ENCODE results near the gene CRKL. TPM values are rescaled to one million over a fixed set of nuclear protein-coding genes. Genes with fewer than 3 reads are reported as not detected.
A peak's percentile ranks its signal among the peaks of the same experiment; 100 is the strongest.

CRKL gene
- total RNA-seq, 1 experiment from 2014 or later = 43.9 TPM

GRCh38 chr22:20966883-20967696, 49.9 kb downstream of the CRKL start, which contains the start of gene AIFM3:
Gene AIFM3, plus strand, starts transcription at chr22:20967255. Its CDS starts 690 bp downstream, at chr22:20967945.
- DNase-seq (ENCODE audit: low read depth) = no peak

DNA sequence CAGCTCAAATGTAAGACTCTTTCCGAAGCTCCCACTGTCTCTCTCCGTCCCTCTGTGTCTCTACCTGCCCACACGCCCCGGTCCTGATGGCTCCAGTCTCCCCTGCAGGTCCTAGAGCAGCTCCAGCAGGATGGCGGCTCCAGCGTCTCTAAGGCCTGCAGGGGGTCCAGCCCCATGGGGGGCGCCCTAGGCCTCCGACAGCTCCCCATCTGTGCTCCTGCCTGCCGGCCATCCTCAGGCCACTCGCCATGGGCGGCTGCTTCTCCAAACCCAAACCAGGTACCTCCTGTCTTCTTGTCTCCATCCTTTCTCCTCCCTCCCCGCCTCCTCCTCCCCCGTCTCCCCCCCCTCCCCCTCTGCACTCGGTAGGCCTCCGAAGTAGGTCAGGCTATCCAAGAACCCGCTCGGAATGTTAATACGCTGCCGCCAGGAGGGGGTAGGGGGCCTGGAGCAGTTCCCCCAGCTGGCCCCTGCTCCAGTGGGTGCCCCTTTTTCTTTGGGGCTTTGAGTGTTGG, 50.5 kb downstream of the CRKL start:
- DNase-seq (ENCODE audit: low read depth) = no peak

DNA sequence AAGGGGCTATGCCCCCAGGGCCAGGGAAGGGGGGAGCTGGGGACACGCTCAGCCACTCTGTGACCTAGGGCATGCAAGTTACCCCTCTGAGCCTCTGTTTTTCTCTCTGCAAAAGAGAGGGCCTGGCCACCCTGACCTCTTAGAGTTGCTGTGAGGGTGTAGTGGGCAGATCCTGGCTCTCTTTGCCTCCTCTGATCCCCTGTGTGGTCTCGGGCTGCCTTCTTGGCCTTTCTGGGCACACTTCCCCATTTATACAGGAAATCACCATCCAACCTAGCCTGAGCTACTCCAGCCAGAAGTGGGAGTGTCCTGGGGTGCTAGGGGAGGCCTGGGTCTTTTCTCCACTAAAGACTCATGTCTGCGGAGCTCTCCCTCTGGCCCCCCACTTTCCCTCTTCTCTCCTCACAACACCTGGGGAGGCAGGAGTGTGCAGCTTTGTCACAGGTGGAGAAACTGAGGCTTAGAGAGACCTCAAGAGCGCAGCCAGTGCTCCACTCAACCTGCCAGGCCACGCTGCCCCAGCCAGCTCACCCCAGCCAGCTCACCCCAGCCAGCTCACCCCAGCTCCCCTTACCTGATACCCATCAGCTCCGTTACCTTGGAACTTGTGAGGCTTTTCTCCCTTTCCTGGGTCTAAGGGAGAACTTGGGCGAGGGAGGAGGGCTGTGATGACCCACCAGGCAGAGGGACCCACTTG, 51.2 kb downstream of the CRKL start:
- DNase-seq (ENCODE audit: low read depth) = no peak

GRCh38 chr22:20970939-20971657, 53.9 kb downstream of the CRKL start:
- no peak for DNase-seq (ENCODE audit: low read depth)

- DNase-seq (ENCODE audit: low read depth) = peak; percentile 58
Measured at GRCh38 chr22:20972014-20972694, 54.9 kb downstream of the CRKL start.

- no peak for DNase-seq (ENCODE audit: low read depth)
Measured at GRCh38 chr22:20972933-20973577, 55.8 kb downstream of the CRKL start.

- no peak for DNase-seq (ENCODE audit: low read depth)
Measured at GRCh38 chr22:20973634-20974286, 56.6 kb downstream of the CRKL start.

DNA sequence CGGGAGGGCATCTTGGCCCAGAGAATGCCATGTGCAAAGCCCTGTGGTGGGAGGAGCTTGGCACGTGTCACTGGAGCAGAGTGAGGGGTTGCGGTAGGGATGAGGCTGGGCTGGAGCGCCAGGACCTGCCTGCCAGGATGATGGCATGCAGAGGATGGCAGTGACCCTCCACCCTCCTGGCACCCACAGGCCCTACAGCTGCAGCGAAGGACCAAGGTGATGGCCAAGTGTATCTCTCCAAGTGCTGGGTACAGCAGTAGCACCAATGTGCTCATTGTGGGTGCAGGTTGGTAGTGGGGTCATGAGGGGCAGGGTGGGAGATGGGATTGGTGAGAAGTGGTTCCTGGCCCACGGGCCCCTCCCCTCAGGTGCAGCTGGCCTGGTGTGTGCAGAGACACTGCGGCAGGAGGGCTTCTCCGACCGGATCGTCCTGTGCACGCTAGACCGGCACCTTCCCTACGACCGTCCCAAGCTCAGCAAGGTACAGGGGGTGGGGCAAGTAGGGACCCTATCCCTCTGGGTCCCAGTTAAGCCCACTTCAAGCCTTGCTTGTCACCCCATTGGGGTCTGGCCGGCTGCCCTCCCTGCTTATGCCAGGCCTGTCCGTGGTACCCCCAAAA, 57.2 kb downstream of the CRKL start:
- no peak for DNase-seq (ENCODE audit: low read depth)

GRCh38 chr22:20975541-20976290, 58.5 kb downstream of the CRKL start:
- no peak for DNase-seq (ENCODE audit: low read depth)

GRCh38 chr22:20976291-20976877, 59.2 kb downstream of the CRKL start:
- no peak for DNase-seq (ENCODE audit: low read depth)

GRCh38 chr22:20977019-20977418, 59.8 kb downstream of the CRKL start:
- no peak for DNase-seq (ENCODE audit: low read depth)

GRCh38 chr22:20977516-20978170, 60.4 kb downstream of the CRKL start:
- DNase-seq (ENCODE audit: low read depth) = no peak

- no peak for DNase-seq (ENCODE audit: low read depth)
Measured at GRCh38 chr22:20978419-20978818, 61.2 kb downstream of the CRKL start.

- no peak for DNase-seq (ENCODE audit: low read depth)
Measured at GRCh38 chr22:20979243-20979809, 62.1 kb downstream of the CRKL start.

DNA sequence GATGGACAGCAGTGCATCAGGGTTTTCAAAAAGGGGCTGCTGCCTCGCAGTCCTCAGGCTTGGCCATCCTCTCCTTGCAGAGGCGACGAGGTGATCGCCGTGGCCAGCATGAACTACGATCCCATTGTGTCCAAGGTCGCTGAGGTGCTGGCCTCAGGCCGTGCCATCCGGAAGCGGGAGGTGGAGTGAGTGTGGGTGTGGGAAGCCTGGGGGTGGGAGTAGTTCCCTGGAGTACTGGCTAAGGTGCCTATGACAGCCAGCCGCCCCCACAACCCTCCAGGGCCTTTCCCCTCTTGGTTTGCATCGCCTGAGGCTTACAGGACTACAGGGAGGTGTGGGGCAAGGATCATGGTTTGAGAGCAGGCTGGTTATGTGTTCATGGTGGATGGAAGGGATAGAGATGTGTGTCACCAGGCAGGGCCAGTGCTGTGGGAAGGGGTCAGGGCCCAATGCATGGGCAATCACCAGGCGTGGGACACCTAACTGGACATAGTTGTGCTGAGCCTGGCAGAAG, 62.8 kb downstream of the CRKL start:
- no peak for DNase-seq (ENCODE audit: low read depth)

DNA sequence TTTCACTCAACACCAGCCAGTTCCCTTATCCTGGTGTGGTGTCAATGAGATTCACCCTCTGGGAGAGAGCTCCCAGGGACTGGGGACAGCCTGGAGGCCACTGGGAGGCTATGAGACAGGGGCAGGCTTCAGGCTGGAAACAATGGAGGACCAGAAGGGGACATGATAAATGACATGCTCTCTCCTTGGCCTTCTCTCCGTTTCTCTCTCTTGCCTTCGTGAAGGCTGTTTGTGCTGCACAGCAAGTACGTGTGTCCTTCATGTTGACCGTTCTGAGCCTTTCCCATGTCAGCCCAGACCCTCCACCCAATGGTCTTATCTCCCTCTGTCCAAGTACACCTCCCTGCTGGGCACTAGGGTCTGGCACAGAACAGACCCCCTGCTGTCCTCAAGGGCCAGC, 63.3 kb downstream of the CRKL start:
- no peak for DNase-seq (ENCODE audit: low read depth)

DNA sequence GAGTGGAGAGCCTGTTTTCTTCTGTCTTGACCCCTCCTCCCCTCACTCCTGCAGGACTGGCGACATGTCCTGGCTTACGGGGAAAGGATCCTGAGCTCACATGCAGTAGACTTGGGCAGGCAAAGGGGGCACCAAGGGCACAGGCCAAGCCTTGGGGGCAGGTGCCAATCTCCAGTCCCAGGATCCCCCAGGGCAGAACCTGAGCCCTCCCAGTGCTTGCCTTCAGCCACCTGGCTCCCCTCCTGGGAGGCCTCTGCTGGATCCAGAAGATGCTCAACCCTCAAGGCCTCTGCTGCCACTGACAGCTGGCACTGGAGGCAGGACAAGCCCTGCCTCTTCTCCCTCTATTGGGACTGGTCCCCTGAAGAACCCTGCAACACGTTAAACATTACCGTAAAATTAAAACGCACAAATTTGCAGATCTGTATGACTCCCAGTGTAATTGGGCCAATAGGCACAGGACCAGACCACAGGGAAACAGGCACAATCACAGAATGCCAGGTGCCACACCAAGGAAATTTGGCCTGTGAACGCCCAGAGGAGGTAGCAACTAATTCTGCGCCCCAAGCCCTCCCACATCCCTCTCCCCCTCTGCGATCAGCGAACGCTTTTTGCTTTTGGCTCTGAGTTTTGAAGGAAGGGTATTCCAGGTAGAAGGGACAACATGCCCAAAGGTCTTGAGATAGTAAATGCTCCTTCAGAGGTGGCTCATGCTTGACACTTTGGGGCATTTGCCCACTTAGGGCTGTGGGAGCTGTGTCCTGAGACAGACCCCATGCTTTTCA, 63.9 kb downstream of the CRKL start:
- no peak for DNase-seq (ENCODE audit: low read depth)

All from M059J (cell line).